HG02943 (cell line): ENCODE results near the gene CASKIN2.
"Not testable (repeated sequence)": the region's sequence is repeated elsewhere in the genome, so short reads cannot be mapped to it uniquely, and the experiment has no call there.

ENCODE experiments used
- ATAC-seq: cut with Tn5 transposase; IDR thresholded peaks from one replicate; pipeline ENCODE4 v1.9.1; 2021; ENCODE audit warnings: mild to moderate bottlenecking, low read depth, moderate library complexity; ENCODE audit not compliant: unreplicated experiment

Gene CASKIN2

GRCh38 chr17:75474736-75475135 is 40.6 kb downstream of the CASKIN2 start:
- no peak for ATAC-seq

DNA sequence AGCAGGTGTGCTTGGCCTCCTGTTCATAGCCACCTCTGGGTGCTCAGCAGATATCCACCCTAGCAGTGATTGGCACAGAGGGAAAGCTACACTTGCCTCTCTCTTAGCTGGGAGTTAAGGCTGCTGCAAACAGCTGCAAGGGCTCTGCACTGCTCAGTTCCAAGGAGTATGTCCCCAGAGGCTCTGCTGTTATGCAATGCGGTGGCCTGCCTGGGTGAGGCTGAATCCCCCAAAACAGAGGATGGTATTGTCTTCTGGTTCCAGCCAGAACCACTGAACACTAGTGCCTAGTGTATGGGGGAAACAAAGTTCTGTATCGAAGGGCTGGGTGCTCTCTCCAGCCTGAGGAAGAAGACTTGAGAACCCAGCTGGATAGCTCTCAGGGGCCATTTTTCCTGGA is 42.1 kb downstream of the CASKIN2 start:
- no peak for ATAC-seq

DNA sequence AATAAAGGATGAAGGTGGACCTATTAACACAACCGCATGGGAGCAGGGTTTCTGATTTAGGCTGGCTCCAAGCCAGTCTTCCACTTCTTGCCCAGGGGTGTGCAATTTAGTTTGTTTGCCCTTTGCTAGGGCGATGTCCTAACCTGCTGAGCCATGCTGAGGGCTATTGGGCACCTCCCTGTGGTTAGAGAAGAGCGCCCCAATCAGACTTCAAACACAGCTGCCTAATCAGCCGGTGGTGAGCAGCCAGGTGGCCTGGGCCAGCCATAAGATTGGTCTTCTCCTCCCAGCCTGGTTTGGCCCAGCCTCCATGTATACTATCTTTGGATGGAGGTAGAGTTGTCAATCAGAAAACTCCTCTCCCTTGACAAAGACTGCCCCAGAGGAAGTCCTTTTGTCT is 43.2 kb downstream of the CASKIN2 start:
- no peak for ATAC-seq

- ATAC-seq, result no peak
Observed at GRCh38 chr17:75471207-75471606, 44.1 kb downstream of the CASKIN2 start.

- ATAC-seq, result no peak
Observed at GRCh38 chr17:75468779-75469373, 46.5 kb downstream of the CASKIN2 start.

DNA sequence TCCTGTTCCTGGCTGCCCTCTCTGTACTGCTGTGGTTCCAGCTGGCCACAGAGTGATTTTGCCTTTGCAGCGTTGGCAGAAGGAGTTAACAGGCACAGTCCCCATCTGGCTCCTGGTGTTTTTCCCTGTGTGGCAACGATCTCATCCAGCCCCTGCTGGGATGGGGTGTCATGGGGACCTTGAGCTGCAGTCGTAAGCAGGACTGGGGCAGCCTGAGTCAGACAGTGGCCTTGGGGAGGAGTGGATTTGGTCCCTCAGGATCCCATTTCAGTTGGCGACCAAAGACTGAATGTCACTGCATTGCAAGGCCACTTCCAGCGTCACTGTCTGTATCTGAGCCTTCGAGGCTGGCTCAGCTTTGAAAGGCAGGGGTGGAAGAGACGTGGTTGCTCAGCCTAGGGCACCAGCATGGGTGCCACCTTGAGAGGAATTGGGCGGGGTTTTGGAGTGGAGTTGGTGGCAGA is 47.0 kb downstream of the CASKIN2 start:
- no peak for ATAC-seq

DNA sequence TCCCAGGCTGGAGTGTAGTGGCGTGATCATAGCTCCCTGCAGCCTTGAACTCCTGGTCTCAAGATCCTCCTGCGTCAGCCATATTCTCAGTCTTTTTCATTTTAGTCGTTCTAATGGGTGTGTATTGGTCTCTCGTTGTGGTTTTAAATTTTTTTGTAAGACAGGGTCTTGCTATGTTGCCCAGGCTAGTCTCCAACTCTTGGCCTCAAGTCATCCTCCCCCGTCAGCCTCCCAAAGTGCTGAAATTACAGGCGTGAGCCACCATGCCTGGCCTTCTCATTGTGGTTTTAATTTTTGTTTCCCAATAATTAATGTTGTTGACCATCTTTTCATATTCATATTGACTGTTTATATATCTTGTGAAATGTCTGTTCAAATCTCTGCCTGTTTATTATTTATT is 50.3 kb downstream of the CASKIN2 start:
- ATAC-seq, result no peak

GRCh38 chr17:75463603-75464002 is 51.7 kb downstream of the CASKIN2 start:
- ATAC-seq, result no peak

GRCh38 chr17:75460295-75460694 is 55.0 kb downstream of the CASKIN2 start:
- no peak for ATAC-seq

GRCh38 chr17:75459590-75460267 is 55.6 kb downstream of the CASKIN2 start:
- ATAC-seq, result no peak

DNA sequence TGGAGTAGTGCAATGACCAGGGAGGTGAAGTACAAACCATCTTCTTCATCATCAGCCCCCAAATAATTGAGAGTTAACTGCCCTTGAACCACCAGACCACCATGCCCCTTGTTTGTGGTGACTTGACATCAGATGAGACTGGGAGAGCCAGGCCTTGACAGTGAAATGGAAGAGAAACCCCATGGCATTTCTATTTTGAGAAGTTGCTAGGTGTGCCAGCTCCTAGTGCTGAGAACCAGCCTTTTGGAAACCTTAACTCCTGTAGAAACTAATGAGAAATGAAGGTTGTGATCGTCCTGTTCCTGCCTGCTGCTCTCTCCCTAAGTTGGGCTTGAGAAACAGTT is 56.1 kb downstream of the CASKIN2 start:
- no peak for ATAC-seq

DNA sequence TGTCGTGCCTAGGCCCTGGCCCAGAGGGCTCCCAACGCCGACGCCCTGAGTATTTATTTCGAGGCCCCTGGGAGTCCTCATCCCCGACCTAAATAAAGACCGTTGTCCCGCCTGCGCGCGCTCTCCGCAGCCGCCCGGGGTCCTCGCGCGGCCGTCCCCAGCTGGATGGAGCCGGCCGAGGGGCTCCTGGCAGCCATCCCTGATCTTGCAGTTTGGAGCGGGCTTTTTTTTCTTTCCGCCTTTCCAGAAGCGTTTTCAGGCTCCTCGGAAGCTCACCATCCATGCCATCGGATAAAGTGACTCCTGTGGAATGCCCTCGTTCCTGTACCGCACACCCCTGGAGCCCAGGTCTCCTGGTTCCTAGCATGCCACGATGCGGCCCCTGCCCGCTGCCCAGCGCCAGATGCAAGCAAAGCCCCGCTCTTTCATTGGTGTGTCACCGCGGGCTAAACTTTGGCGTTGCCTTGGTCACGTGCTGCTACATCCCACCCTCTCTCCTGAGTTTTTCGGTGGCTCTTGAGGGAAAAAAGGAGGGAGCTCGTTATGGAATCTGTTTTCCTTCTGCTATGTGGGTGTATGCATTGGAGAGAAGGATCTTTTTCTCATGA is 58.2 kb downstream of the CASKIN2 start:
- ATAC-seq, result no peak

DNA sequence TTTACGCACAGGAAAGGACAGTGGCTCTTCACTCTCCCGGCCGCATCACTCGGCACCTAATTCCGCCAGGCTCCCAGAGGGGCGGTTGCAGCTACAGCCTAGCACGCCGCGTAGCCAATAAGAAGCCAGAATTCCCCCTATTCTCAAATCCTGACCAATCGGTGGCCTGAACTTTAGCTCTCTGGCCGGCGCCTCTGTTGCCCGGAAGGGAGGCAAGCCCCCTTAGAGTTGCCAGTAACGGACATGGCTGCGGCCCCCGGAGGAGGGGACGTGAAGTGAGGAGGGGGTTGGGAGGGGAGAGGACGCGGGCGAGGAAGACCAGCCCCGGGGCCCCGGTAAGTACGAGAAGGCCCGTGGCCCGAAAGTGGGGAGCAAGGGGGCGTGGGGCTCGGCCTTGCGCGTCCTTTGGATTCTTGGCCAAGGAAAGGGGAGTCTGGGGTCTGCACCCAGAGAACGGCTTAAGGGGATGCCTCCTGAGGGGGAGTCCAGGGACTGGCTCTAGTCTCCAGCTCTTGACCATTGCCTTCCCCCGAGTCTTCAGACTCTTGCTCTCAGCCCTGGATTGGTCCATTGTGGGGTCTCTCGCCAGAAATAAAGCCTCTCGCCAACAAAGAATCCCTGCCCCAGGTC is 58.8 kb downstream of the CASKIN2 start, which contains the start of gene TMEM94:
TMEM94 (plus strand) TSS at position 219 of the 630 bp plus-strand sequence. CDS start 15,271 bp downstream, outside the sequence.
- ATAC-seq, result peak; percentile 90

GRCh38 chr17:75456039-75456416 is 59.3 kb downstream of the CASKIN2 start:
- ATAC-seq, result no peak

- ATAC-seq, result not testable (repeated sequence)
Observed at GRCh38 chr17:75454672-75455071, 60.7 kb downstream of the CASKIN2 start.

DNA sequence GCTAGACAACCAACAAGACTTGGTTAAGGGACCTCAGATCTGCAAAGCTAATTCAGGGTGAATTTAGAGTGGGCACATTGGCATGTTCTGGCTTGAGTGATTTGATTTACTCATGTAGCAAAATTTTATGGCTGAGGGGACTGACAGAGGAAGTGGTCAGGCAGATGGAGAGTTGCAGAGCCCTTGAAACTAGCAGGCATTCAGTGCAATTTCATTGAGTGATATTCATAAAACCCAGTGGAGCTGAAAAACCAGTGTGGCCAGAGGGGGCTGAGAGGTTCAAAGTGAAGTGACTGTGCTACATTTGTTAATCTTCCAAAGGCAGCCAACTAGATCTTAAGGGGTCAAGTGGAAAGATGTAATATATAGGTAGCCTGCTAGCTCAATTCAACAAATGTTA is 61.1 kb downstream of the CASKIN2 start:
- ATAC-seq, result no peak

- no peak for ATAC-seq
Observed at GRCh38 chr17:75450270-75450669, 65.1 kb downstream of the CASKIN2 start.
